Measurements from ENCODE around the gene SLC12A5. TPM values are rescaled to one million over a fixed set of nuclear protein-coding genes. Genes with fewer than 3 reads are reported as not detected.
A peak's percentile ranks its signal among the peaks of the same experiment; 100 is the strongest.

SLC12A5 gene
- total and polyA plus RNA-seq, 9 of the 15 experiments (the other 6 are each of a cell fraction or from before 2014, with no cell fraction given): 0.36 to 7.5 (median 2.1) TPM

DNA sequence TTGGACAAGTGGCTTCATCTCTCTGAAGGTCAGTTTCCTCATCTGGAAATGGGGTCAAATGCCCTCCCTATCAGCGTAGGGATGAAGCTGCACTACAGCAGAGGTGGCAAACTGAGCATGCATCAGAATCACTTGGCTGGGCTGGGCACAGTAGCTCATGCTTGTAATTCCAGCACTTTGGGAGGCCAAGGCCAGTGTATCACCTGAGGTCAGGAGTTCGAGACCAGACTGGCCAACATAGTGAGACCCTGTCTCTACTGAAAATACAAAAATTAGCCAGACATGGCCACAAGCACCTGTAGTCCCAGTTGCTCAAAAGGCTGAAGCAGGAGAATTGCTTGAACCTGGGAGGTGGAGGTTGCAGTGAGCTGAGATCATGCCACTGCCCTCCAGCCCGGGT, 27.0 kb upstream of the SLC12A5 start:
- no TSS peak for BruUV-seq (replicated peaks)
- no peak for DNase-seq (ENCODE audit: extremely low read depth in 1 of 4, low spot score in 3 of 4)
- no peaks in the 10 kb centered on the region; the same call in 1 of the 2 replicates for H4K20me1 ChIP-seq (replicated peaks; ENCODE audit: control insufficient read depth, insufficient read depth, low read length)
- H3K27me3 ChIP-seq (ENCODE audit: control insufficient read depth in 2 of 2, insufficient read depth in 2 of 2, low read length in 2 of 2): peaks cover 40 to 48% of the 10 kb centered on the region in 2 experiments
- no peak for ATAC-seq
- ChIA-PET CTCF (ENCODE audit: low intra/inter-chr PET ratio) (interaction anchor here (0.6 kb wide), 1 partner anchor 517 kb away, joined by 3 read pairs; no protein-coding TSS in a partner anchor), POLR2A (interaction anchor here (2.2 kb wide), 1 partner anchor 12 kb away, joined by 6 read pairs; no protein-coding TSS in a partner anchor)
- H2AFZ ChIP-seq (ENCODE audit: low read depth, low read length): no peak overlapping the region
- no peak overlapping the region for H3K4me3 ChIP-seq
- in situ Hi-C loops (cut with MboI): no loop called here
- H3K27ac ChIP-seq (ENCODE audit: extremely low read depth, low read depth, low read length): no peak overlapping the region
- H3K79me2 ChIP-seq (ENCODE audit: control insufficient read depth, insufficient read depth, low read length): no peaks in the 10 kb centered on the region
- intact Hi-C loops (cut with micrococcal nuclease): no loop called here
- H3K4me2 ChIP-seq (ENCODE audit: insufficient read depth, low read length): no peak overlapping the region
- no peak overlapping the region for H3K9ac ChIP-seq (ENCODE audit: insufficient read depth in 1 of 2, low read depth in 2 of 2, low read length in 2 of 2)
- H3K9me3 ChIP-seq (replicated peaks; ENCODE audit: control insufficient read depth, insufficient read depth, low read depth, low read length): no peaks in the 10 kb centered on the region
- H3K9me1 ChIP-seq (ENCODE audit: control insufficient read depth, insufficient read depth, low read length): no peaks in the 10 kb centered on the region
- TF ChIP-seq, protein P1, sequence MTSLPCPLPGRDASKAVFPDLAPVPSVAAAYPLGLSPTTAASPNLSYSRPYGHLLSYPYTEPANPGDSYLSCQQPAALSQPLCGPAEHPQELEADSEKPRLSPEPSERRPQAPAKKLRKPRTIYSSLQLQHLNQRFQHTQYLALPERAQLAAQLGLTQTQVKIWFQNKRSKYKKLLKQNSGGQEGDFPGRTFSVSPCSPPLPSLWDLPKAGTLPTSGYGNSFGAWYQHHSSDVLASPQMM (CRISPR knock-in tag; IDR thresholded peaks at IDR 0.05): no peak
- TF ChIP-seq ZNF121 (CRISPR knock-in tag; conservative IDR thresholded peaks at IDR 0.05): peak; percentile 72; the same call in 1 of the 2 replicates
- no peaks in the 10 kb centered on the region for H3K36me3 ChIP-seq (ENCODE audit: control insufficient read depth, insufficient read depth, low read length)
- 0% methylated on average over 2 of the region's 3 CpGs for WGBS (ENCODE audit: insufficient coverage, low coverage, missing lambda C conversion rate)
- FAIRE-seq: no peak
- no peaks in the 10 kb centered on the region; a peak in 1 of 5 replicates for H3K4me1 ChIP-seq (replicated peaks in 1 of 2; ENCODE audit: control insufficient read depth in 2 of 2, insufficient read depth in 2 of 2, low read length in 2 of 2)

DNA sequence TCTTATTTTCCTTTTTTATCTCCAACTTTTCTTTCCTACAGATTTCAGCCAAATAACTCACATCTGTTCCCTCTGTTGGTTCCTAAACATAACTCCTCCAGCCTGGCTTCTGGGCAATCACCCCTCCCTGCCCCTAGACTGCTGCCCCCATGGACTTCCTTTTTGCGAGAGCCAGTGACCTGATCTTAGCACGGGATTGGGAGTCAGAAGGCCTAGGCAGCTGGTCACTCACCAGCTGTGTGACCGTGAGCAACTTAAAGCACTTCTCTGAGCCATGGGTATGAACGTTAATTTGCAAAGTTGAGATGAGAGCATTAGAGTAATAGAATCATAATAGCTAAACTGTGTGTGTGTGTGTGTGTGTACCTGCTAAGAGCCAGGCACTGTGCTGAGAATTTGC, 24.8 kb upstream of the SLC12A5 start:
- ChIA-PET CTCF (ENCODE audit: low intra/inter-chr PET ratio) (interaction anchor here (0.7 kb wide), 1 partner anchor 321 kb away, joined by 3 read pairs; no protein-coding TSS in a partner anchor), POLR2A (interaction anchor here (0.7 kb wide), 1 partner anchor 150 kb away, joined by 3 read pairs; no protein-coding TSS in a partner anchor)
- FAIRE-seq: no peak
- Histone ChIP-seq H3K79me2 (ENCODE audit: control insufficient read depth, insufficient read depth, low read length) (no peaks in the 10 kb centered on the region), H3K27ac (ENCODE audit: extremely low read depth, low read depth, low read length) (no peak overlapping the region), H3K9ac (ENCODE audit: insufficient read depth in 1 of 2, low read depth in 2 of 2, low read length in 2 of 2) (no peak overlapping the region), H3K9me3 (replicated peaks; ENCODE audit: control insufficient read depth, insufficient read depth, low read depth, low read length) (no peaks in the 10 kb centered on the region), H2AFZ (ENCODE audit: low read depth, low read length) (no peak overlapping the region), H4K20me1 (replicated peaks; ENCODE audit: control insufficient read depth, insufficient read depth, low read length) (no peaks in the 10 kb centered on the region; the same call in 1 of the 2 replicates), H3K4me1 (replicated peaks in 1 of 2; ENCODE audit: control insufficient read depth in 2 of 2, insufficient read depth in 2 of 2, low read length in 2 of 2) (peaks cover 0 to 4% of the 10 kb centered on the region in 2 experiments; a peak in 3 of 5 replicates), H3K4me3 (no peak overlapping the region), H3K9me1 (ENCODE audit: control insufficient read depth, insufficient read depth, low read length) (no peaks in the 10 kb centered on the region), H3K27me3 (ENCODE audit: control insufficient read depth in 2 of 2, insufficient read depth in 2 of 2, low read length in 2 of 2) (peaks cover 41 to 60% of the 10 kb centered on the region in 2 experiments), H3K36me3 (ENCODE audit: control insufficient read depth, insufficient read depth, low read length) (no peaks in the 10 kb centered on the region), H3K4me2 (ENCODE audit: insufficient read depth, low read length) (no peak overlapping the region)
- in situ Hi-C loops (cut with MboI): no loop called here
- TF ChIP-seq ZFP30 (CRISPR knock-in tag; IDR thresholded peaks at IDR 0.05; ENCODE audit: borderline replicate concordance) (no peak), ZNF143 (CRISPR knock-in tag; IDR thresholded peaks at IDR 0.05) (no peak), BCOR (IDR thresholded peaks at IDR 0.05) (peak; percentile 40; the same call in 1 of the 2 replicates), ZFP36 (IDR thresholded peaks at IDR 0.05; ENCODE audit: low read depth, low read length, partially characterized antibody) (peak; percentile 35)
- ATAC-seq: no peak
- intact Hi-C loops (cut with micrococcal nuclease): no loop called here
- 0% methylated on average over 4 of the region's 4 CpGs for WGBS (ENCODE audit: insufficient coverage, low coverage, missing lambda C conversion rate)
- BruUV-seq (replicated peaks): no TSS peak
- DNase-seq (ENCODE audit: extremely low read depth in 1 of 4, low spot score in 3 of 4): no peak

All from K562 (cell line).